ENCODE data around the gene TAB2.

- TF ChIP-seq CBX2 (IDR thresholded peaks at IDR 0.05; ENCODE audit: insufficient read depth, low read length, poor library complexity, severe bottlenecking): no peak
- TF ChIP-seq EP300 (IDR thresholded peaks at IDR 0.05; ENCODE audit: low read length): no peak
- TF ChIP-seq CBX1 (IDR thresholded peaks at IDR 0.05; ENCODE audit: low read depth): no peak
- TF ChIP-seq, protein P1, sequence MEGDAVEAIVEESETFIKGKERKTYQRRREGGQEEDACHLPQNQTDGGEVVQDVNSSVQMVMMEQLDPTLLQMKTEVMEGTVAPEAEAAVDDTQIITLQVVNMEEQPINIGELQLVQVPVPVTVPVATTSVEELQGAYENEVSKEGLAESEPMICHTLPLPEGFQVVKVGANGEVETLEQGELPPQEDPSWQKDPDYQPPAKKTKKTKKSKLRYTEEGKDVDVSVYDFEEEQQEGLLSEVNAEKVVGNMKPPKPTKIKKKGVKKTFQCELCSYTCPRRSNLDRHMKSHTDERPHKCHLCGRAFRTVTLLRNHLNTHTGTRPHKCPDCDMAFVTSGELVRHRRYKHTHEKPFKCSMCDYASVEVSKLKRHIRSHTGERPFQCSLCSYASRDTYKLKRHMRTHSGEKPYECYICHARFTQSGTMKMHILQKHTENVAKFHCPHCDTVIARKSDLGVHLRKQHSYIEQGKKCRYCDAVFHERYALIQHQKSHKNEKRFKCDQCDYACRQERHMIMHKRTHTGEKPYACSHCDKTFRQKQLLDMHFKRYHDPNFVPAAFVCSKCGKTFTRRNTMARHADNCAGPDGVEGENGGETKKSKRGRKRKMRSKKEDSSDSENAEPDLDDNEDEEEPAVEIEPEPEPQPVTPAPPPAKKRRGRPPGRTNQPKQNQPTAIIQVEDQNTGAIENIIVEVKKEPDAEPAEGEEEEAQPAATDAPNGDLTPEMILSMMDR (IDR thresholded peaks at IDR 0.05 in 2 of 3, conservative IDR thresholded peaks at IDR 0.05 in 1 of 3; ENCODE audit: insufficient read depth in 2 of 3, low read depth in 1 of 3, low read length in 3 of 3): no peak
- no peak for TF ChIP-seq CCAR2 (IDR thresholded peaks at IDR 0.05; ENCODE audit: low read depth, low read length)
- no peak for TF ChIP-seq CREM (IDR thresholded peaks at IDR 0.05; ENCODE audit: low read depth)
Measured at GRCh38 chr6:149311293-149311692, 6.2 kb upstream of the TAB2 start.
